Lower leg skin (tissue), 3 donors: ENCODE measurements around the gene LOXHD1.

Experiments
- POLR2A ChIP-seq, 2 donors: fragments of 450-650 bp; IDR thresholded peaks; one replicate each; pipeline ENCODE4 v1.6.1; 2016 to 2017; ENCODE audit warnings: antibody characterized with exemption in 2 of 2, mild to moderate bottlenecking in 1 of 2, moderate library complexity in 1 of 2
- TF ChIP-seq, protein P1 (sequence below), 3 donors: fragments of 450-650 bp; IDR thresholded peaks; one replicate each; pipeline ENCODE4 v1.5.1; 2016; ENCODE audit warnings: antibody characterized with exemption in 3 of 3, mild to moderate bottlenecking in 3 of 3, moderate library complexity in 2 of 3

DNA sequence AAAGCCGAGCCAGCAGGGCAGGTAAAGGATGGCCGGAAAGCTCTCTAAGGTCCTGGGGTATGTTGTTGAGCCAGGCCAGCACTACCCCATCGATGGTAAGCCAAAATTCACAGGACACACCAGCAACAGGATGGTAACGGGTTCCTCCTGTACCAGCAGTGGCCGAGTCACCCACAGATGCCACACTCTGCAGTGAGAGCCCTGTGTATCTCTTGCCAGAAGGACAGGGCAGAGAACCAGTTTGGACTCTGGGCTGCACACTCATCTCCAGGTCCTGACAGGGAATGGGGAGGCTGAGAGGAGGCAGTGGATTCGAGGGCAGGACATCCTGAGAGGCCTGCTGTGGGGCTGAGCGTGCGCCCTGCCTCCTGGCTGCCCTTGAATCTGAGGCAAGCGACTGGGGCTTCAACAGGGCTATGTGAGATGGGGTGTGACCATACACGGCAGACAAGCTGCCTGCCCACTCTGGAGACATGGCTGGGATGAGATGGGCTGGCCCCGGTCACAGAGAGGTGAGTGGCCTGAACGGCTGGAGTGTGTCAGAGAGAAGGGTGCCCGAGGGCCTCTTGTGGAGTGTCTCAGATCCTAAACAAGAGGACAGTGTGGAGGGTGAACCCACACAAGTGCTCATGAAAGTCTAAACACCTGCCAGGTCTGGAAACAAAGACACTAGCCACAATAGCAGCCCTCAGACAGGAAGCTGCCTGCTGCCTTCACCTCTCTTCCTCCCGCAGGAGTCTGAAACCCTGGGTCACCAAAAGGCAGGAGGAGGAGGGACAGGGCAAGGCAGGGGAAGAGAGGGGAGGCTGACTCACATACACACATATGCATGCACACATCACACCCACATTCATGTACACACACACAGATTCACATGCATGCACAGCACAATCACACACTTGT is 182.3 kb downstream of the LOXHD1 start:
- TF ChIP-seq, protein P1, sequence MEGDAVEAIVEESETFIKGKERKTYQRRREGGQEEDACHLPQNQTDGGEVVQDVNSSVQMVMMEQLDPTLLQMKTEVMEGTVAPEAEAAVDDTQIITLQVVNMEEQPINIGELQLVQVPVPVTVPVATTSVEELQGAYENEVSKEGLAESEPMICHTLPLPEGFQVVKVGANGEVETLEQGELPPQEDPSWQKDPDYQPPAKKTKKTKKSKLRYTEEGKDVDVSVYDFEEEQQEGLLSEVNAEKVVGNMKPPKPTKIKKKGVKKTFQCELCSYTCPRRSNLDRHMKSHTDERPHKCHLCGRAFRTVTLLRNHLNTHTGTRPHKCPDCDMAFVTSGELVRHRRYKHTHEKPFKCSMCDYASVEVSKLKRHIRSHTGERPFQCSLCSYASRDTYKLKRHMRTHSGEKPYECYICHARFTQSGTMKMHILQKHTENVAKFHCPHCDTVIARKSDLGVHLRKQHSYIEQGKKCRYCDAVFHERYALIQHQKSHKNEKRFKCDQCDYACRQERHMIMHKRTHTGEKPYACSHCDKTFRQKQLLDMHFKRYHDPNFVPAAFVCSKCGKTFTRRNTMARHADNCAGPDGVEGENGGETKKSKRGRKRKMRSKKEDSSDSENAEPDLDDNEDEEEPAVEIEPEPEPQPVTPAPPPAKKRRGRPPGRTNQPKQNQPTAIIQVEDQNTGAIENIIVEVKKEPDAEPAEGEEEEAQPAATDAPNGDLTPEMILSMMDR (IDR thresholded peaks at IDR 0.05), result no peak
- no peak for TF ChIP-seq POLR2A (IDR thresholded peaks at IDR 0.05)
